ENCODE measurements around the gene ITGBL1. TPM values are rescaled to one million over a fixed set of nuclear protein-coding genes. Genes with fewer than 3 reads are reported as not detected.

The ITGBL1 gene
- polyA plus RNA-seq, 3 donors: not detected

DNA sequence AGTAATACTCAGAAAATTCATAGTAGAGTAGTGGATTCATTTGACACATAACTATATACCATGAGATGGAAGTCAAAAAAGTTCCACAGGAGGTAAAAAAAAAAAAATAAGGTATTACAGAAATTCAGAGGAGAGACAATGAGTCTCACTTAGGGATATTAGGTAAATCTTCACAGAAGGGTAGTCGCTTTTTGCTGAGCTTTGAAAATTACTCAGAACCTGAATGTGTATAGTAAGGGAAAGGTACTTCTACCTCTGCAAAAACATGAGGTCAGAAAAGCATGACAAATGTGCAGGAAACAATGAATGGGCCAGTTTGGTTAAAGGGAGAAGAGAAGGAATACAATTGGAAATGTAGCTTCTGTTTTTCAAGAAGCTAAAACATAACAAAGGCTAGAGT, 250.6 kb downstream of the ITGBL1 start:
- Mint-ChIP-seq H3K4me1 (peaks cover 27% of the 10 kb centered on the region), H3K27ac (no peak overlapping the region), H3K4me3 (no peak overlapping the region), H3K27me3 (ENCODE audit: low read depth in 3 of 3) (no peaks in the 10 kb centered on the region), H3K36me3 (no peaks in the 10 kb centered on the region), H3K9me3 (peaks cover 0 to 6% (median 2%) of the 10 kb centered on the region in 7 donors)
- Histone ChIP-seq H3K9ac (ENCODE audit: insufficient read depth, low read length, poor library complexity, severe bottlenecking) (no peak overlapping the region), H3K36me3 (replicated peaks in 1 of 2; ENCODE audit: control insufficient read depth in 1 of 2, insufficient read depth in 2 of 2, low read length in 2 of 2) (no peaks in the 10 kb centered on the region), H3K27me3 (ENCODE audit: control insufficient read depth in 2 of 2, insufficient read depth in 2 of 2, low read length in 2 of 2) (no peaks in the 10 kb centered on the region), H4K20me1 (ENCODE audit: insufficient read depth, low read length) (no peaks in the 10 kb centered on the region), H3K9me3 (replicated peaks in 1 of 2; ENCODE audit: control insufficient read depth in 1 of 2, insufficient read depth in 1 of 2, low read length in 2 of 2) (no peaks in the 10 kb centered on the region), H3K79me2 (ENCODE audit: insufficient read depth, low read length) (no peaks in the 10 kb centered on the region), H3K27ac (ENCODE audit: low read depth in 1 of 2, low read length in 2 of 2) (no peak overlapping the region), H2AFZ (ENCODE audit: insufficient read depth, low read depth, low read length, poor library complexity, severe bottlenecking) (no peak overlapping the region), H3K4me2 (replicated peaks; ENCODE audit: extremely low read depth, low read length, poor library complexity, severe bottlenecking) (no peak overlapping the region), H3K4me3 (replicated peaks in 1 of 3; ENCODE audit: low read depth in 2 of 3, low read length in 3 of 3) (no peak overlapping the region), H3K4me1 (ENCODE audit: control insufficient read depth in 1 of 2, insufficient read depth in 2 of 2, low read length in 2 of 2) (peaks cover 12 to 17% of the 10 kb centered on the region in 2 donors)
- TF ChIP-seq, protein P1, sequence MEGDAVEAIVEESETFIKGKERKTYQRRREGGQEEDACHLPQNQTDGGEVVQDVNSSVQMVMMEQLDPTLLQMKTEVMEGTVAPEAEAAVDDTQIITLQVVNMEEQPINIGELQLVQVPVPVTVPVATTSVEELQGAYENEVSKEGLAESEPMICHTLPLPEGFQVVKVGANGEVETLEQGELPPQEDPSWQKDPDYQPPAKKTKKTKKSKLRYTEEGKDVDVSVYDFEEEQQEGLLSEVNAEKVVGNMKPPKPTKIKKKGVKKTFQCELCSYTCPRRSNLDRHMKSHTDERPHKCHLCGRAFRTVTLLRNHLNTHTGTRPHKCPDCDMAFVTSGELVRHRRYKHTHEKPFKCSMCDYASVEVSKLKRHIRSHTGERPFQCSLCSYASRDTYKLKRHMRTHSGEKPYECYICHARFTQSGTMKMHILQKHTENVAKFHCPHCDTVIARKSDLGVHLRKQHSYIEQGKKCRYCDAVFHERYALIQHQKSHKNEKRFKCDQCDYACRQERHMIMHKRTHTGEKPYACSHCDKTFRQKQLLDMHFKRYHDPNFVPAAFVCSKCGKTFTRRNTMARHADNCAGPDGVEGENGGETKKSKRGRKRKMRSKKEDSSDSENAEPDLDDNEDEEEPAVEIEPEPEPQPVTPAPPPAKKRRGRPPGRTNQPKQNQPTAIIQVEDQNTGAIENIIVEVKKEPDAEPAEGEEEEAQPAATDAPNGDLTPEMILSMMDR (IDR thresholded peaks at IDR 0.05): no peak
- WGBS (ENCODE audit: insufficient coverage): 100% methylated on average over 1 of the region's 1 CpG
- intact Hi-C loops (cut with micrococcal nuclease): no loop called here
- no peak for DNase-seq

DNA sequence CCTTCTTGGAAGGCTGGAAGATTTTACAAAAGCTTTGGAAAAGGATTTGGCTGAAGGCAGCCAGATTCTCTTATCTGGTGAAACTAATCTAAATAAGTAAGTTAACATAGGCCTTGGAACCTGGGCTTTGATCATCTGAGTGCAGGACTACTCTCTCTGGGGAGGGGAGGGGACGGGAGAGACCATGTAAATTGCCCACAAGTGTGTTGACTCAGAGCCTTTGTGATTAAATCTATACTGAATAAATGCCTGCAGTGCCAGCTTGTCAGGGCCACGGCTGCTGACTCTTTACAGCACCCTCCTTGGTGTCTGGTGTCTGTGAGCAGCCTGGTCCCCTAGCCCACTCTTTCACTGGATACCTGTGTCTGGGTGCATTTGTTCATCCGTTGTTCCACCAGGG, 251.4 kb downstream of the ITGBL1 start:
- intact Hi-C loops (cut with micrococcal nuclease): no loop called here
- H3K9me3 ChIP-seq (replicated peaks in 1 of 2; ENCODE audit: control insufficient read depth in 1 of 2, insufficient read depth in 1 of 2, low read length in 2 of 2): no peaks in the 10 kb centered on the region
- Mint-ChIP-seq H3K27me3 (ENCODE audit: low read depth in 3 of 3) (peaks cover 0 to under 1% (median 0%) of the 10 kb centered on the region in 3 donors), H3K27ac (peak overlapping the region in 1 of 7 donors; percentile 2), H3K9me3 (peaks cover 0 to 6% (median 2%) of the 10 kb centered on the region in 7 donors), H3K4me3 (no peak overlapping the region), H3K36me3 (no peaks in the 10 kb centered on the region), H3K4me1 (peaks cover 27% of the 10 kb centered on the region)
- H3K36me3 ChIP-seq (replicated peaks in 1 of 2; ENCODE audit: control insufficient read depth in 1 of 2, insufficient read depth in 2 of 2, low read length in 2 of 2): no peaks in the 10 kb centered on the region
- peaks cover 12 to 17% of the 10 kb centered on the region in 2 donors for H3K4me1 ChIP-seq (ENCODE audit: control insufficient read depth in 1 of 2, insufficient read depth in 2 of 2, low read length in 2 of 2)
- H2AFZ ChIP-seq (ENCODE audit: insufficient read depth, low read depth, low read length, poor library complexity, severe bottlenecking): no peak overlapping the region
- no peak overlapping the region for H3K9ac ChIP-seq (ENCODE audit: insufficient read depth, low read length, poor library complexity, severe bottlenecking)
- 96% methylated on average over 3 of the region's 3 CpGs for WGBS (ENCODE audit: insufficient coverage)
- H3K4me3 ChIP-seq (replicated peaks in 1 of 3; ENCODE audit: low read depth in 2 of 3, low read length in 3 of 3): no peak overlapping the region
- H3K27me3 ChIP-seq (ENCODE audit: control insufficient read depth in 2 of 2, insufficient read depth in 2 of 2, low read length in 2 of 2): no peaks in the 10 kb centered on the region
- no peaks in the 10 kb centered on the region for H3K79me2 ChIP-seq (ENCODE audit: insufficient read depth, low read length)
- no peaks in the 10 kb centered on the region for H4K20me1 ChIP-seq (ENCODE audit: insufficient read depth, low read length)
- H3K4me2 ChIP-seq (replicated peaks; ENCODE audit: extremely low read depth, low read length, poor library complexity, severe bottlenecking): no peak overlapping the region
- no peak for DNase-seq
- TF ChIP-seq, protein P1 (IDR thresholded peaks at IDR 0.05): no peak
- H3K27ac ChIP-seq (ENCODE audit: low read depth in 1 of 2, low read length in 2 of 2): no peak overlapping the region

Measured in CD14-positive monocyte (primary cell).